Astrocyte of the hippocampus (primary cell): ENCODE measurements around the gene HIVEP3.

ENCODE experiments used
- DNase-seq: peaks from one replicate; pipeline ENCODE4 v3.0.0; 2011; ENCODE audit warnings: low read depth, low spot score

Gene HIVEP3

GRCh38 chr1:41813226-41813625, 105.5 kb downstream of the HIVEP3 start:
- DNase-seq: no peak

- peak; percentile 74 for DNase-seq
Measured at GRCh38 chr1:41812453-41812852, 106.3 kb downstream of the HIVEP3 start.

GRCh38 chr1:41812051-41812450, 106.7 kb downstream of the HIVEP3 start:
- DNase-seq: peak; percentile 83

- DNase-seq: no peak
Measured at GRCh38 chr1:41811051-41811795, 107.5 kb downstream of the HIVEP3 start.

- peak; percentile 76 for DNase-seq
Measured at GRCh38 chr1:41810446-41810845, 108.3 kb downstream of the HIVEP3 start.

GRCh38 chr1:41809692-41810091, 109.0 kb downstream of the HIVEP3 start:
- no peak for DNase-seq

- DNase-seq: no peak
Measured at GRCh38 chr1:41807390-41807789, 111.3 kb downstream of the HIVEP3 start.

GRCh38 chr1:41806472-41807155, 112.1 kb downstream of the HIVEP3 start:
- DNase-seq: no peak

GRCh38 chr1:41805771-41806471, 112.8 kb downstream of the HIVEP3 start:
- no peak for DNase-seq

- DNase-seq: no peak
Measured at GRCh38 chr1:41804176-41804575, 114.5 kb downstream of the HIVEP3 start.

- no peak for DNase-seq
Measured at GRCh38 chr1:41803656-41804055, 115.1 kb downstream of the HIVEP3 start.

- no peak for DNase-seq
Measured at GRCh38 chr1:41802532-41803501, 115.9 kb downstream of the HIVEP3 start.

- no peak for DNase-seq
Measured at GRCh38 chr1:41800311-41800829, 118.4 kb downstream of the HIVEP3 start.

GRCh38 chr1:41799723-41800122, 119.0 kb downstream of the HIVEP3 start:
- no peak for DNase-seq

GRCh38 chr1:41799205-41799604, 119.5 kb downstream of the HIVEP3 start:
- DNase-seq: no peak

GRCh38 chr1:41795205-41795762, 123.4 kb downstream of the HIVEP3 start:
- peak; percentile 67 for DNase-seq

- DNase-seq: no peak
Measured at GRCh38 chr1:41794031-41794430, 124.7 kb downstream of the HIVEP3 start.

- DNase-seq: no peak
Measured at GRCh38 chr1:41792485-41792770, 126.3 kb downstream of the HIVEP3 start.

GRCh38 chr1:41791667-41792484, 126.8 kb downstream of the HIVEP3 start:
- DNase-seq: no peak

GRCh38 chr1:41790351-41790750, 128.4 kb downstream of the HIVEP3 start:
- no peak for DNase-seq
